Bone marrow (tissue), 2 donors: ENCODE results near the gene IGSF1.

ENCODE experiments used
- DNase-seq, 2 donors: peaks; one replicate each; lab custom pipeline; 2025; lab: John Stamatoyannopoulos, UW

IGSF1 gene

GRCh38 chrX:131288738-131289511 lies at the start of gene IGSF1:
IGSF1 (minus strand) TSS chrX:131289306; CDS start chrX:131286674, 2,632 bp downstream.
- no peak for DNase-seq

GRCh38 chrX:131332331-131332730 lies 43.2 kb upstream of the IGSF1 start:
- DNase-seq, result no peak

- no peak for DNase-seq
These were observed 42.0 kb upstream of the IGSF1 start for GRCh38 chrX:131331152-131331551.

- no peak for DNase-seq
These were observed 41.6 kb upstream of the IGSF1 start for GRCh38 chrX:131330735-131331134.

- DNase-seq, result no peak
These were observed 33.5 kb upstream of the IGSF1 start for GRCh38 chrX:131322651-131323050.

- DNase-seq, result no peak
These were observed 28.2 kb upstream of the IGSF1 start for GRCh38 chrX:131317326-131317725.

- no peak for DNase-seq
These were observed 27.2 kb upstream of the IGSF1 start for GRCh38 chrX:131316260-131316659.

- no peak for DNase-seq
These were observed 19.9 kb upstream of the IGSF1 start for GRCh38 chrX:131308980-131309379.

- DNase-seq, result no peak
These were observed 17.5 kb upstream of the IGSF1 start for GRCh38 chrX:131306601-131307000.

GRCh38 chrX:131305926-131306325 lies 16.8 kb upstream of the IGSF1 start:
- DNase-seq, result no peak

GRCh38 chrX:131302701-131303100 lies 13.6 kb upstream of the IGSF1 start:
- DNase-seq, result no peak

GRCh38 chrX:131301155-131301554 lies 12.0 kb upstream of the IGSF1 start:
- no peak for DNase-seq

GRCh38 chrX:131298846-131299245 lies 9.7 kb upstream of the IGSF1 start:
- DNase-seq, result no peak

GRCh38 chrX:131298036-131298435 lies 8.9 kb upstream of the IGSF1 start:
- no peak for DNase-seq

GRCh38 chrX:131289527-131289926 lies 421 bp upstream of the IGSF1 start:
- no peak for DNase-seq

GRCh38 chrX:131288188-131288587 lies 918 bp downstream of the IGSF1 start:
- no peak for DNase-seq

GRCh38 chrX:131287560-131288179 lies 1.4 kb downstream of the IGSF1 start:
- DNase-seq, result no peak

GRCh38 chrX:131279617-131280016 lies 9.5 kb downstream of the IGSF1 start:
- DNase-seq, result no peak

- no peak for DNase-seq
These were observed 9.9 kb downstream of the IGSF1 start for GRCh38 chrX:131279197-131279596.

- no peak for DNase-seq
These were observed 11.5 kb downstream of the IGSF1 start for GRCh38 chrX:131277543-131278136.

- DNase-seq, result no peak
These were observed 16.1 kb downstream of the IGSF1 start for GRCh38 chrX:131273011-131273410.

- DNase-seq, result no peak
These were observed 17.3 kb downstream of the IGSF1 start for GRCh38 chrX:131271826-131272225.

GRCh38 chrX:131271274-131271673 lies 17.8 kb downstream of the IGSF1 start:
- DNase-seq, result no peak
